Stimulated activated naive CD8-positive, alpha-beta T cell treated with anti-CD3 and anti-CD28 coated beads, Interleukin-15, Interleukin-2, amounts not matched to agents 100 U/mL and 50 U/mL, for 24 hours (primary cell): Measurements from ENCODE around the gene LRG1.
"Not testable (repeated sequence)": the region's sequence is repeated elsewhere in the genome, so short reads cannot be mapped to it uniquely, and the experiment has no call there.

Source experiments
- ATAC-seq: fragments of 150-1000 bp; cut with Tn5 transposase; one replicate; pipeline ENCODE4 v1.10.0; 2021
- DNase-seq: peaks from one replicate; pipeline ENCODE4 v3.0.0; 2021

Gene LRG1

DNA sequence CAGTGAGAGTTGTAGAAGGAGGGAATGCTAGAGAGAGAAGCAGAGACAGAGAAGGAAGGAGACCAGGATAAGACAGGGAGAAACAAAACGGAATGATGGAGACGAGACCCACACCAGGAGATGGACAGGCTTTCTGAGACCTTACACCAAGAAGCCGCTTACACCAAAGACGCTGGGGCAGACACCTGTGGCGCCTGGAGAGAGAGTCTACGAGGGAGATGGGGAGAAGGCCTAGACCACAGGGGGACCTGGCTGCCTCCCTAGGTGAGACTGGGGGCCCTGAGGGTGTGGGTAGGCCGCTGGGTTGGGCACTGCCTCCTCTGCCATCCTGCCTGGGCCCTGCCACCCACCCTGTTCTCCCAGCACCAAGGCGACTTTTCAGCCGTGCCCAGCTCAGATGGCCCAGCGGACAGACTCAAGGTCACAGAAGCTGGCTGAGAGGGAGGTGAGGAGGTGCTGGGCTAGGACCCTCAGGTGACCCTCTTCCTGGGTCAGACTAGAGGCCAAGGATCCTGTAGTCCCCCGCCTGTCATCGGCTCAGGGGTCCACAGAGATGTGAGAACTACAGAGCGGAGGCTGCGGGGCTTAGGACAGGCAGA lies 9.8 kb downstream of the LRG1 start:
- ATAC-seq (no peak), DNase-seq (no peak)

- ATAC-seq (no peak), DNase-seq (no peak)
Observed at GRCh38 chr19:4528843-4529242, 11.0 kb downstream of the LRG1 start.

GRCh38 chr19:4527377-4527776 lies 12.5 kb downstream of the LRG1 start:
- not testable (repeated sequence) for ATAC-seq, DNase-seq

DNA sequence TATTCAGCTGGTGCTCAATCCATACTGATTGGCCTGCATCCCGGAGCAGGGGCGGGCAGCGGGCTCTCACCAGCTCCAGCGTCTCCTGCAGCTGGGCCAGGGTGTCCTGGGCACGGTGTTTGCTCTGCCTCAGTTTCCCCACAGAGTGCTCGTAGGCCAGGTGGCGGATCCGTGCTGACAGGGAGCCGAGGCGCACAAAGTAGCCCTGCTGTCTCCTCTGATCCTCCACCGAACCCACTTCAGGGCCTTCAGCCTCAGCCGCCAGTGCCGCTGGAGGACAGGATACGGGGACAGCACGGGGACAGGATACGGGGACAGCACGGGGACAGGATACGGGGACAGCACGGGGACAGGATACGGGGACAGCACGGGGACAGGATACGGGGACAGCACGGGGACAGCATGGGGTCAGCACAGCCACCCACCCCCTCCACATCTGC lies 14.3 kb downstream of the LRG1 start:
- ATAC-seq (no peak), DNase-seq (no peak)

DNA sequence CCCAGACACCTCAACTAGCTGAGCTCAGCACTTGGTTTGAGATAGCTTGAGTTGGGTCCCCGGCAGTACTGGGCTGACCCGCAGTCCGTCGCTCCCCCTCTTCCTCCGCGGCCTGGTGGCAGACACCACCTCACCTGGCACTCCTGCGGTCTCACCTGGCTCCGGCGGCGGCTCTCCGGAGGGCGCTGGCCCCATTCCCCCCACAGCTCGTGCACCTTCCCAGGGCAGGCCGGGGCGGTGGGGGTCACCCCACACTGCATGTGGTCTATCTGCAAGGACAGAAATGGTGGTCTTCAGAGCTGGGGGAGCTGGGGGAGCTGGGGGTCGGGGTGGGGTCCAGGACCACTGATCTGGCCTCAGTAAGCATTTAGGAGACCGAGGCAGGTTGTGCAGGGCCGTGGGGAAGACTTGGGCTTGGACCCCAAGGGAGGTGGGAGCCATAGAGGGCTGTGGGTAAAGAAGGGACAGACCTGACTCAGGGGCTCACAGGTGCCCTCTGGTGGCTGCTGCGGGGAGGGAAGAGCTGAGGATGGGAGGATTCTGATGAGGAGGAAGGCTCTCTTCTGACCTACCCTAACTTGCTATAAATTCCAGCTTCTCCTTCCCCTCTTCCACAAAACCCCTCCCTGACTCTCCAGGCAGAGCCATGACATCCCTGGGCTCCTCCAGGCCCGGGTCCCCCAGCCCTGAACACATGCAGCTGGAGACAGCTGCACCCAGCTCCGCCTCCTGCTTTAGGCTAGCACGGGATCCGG lies 14.9 kb downstream of the LRG1 start:
- DNase-seq: peak; percentile 85
- peak; percentile 77 for ATAC-seq

- no peak for ATAC-seq
- peak; percentile 65 for DNase-seq
Observed at GRCh38 chr19:4523306-4524110, 16.3 kb downstream of the LRG1 start.

DNA sequence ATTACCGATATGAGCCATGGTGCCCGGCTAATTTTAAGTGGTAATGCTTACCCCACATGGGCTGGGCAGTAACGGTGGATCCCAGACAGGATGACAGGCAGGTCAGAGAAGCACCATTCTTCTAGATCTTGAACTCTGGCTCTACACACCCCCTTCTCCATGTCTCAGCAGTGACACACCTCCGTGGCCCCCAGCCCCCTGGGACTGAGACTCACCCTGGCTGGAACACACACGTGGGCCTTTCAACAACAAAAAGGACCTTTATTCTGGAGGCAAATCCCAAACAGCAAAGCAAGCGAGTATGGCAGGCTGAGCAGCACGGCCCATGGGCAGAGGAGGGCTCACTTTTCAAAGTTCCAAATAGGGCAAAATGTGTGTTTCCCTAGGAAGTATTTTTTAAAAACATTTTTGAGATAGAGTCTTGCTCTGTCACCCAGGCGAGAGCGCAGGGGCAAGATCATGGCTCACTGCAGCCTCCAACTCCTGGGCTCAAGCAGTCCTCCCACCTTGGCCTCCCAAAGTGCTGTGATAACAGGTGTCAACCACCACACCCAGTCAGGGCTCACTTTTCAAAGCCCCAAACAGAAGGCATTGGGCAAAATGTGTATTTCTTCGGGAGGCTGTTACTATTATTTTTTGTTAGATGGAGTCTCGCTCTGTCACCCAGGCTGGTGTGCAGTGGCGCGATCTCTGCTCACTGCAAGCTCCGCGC lies 17.4 kb downstream of the LRG1 start:
- DNase-seq (no peak), ATAC-seq (no peak)

GRCh38 chr19:4521888-4522242 lies 18.0 kb downstream of the LRG1 start:
- DNase-seq: no peak
- ATAC-seq: no peak

GRCh38 chr19:4521170-4521887 lies 18.5 kb downstream of the LRG1 start:
- DNase-seq (no peak), ATAC-seq (no peak)

GRCh38 chr19:4519521-4520277 lies 20.1 kb downstream of the LRG1 start:
- ATAC-seq (no peak), DNase-seq (no peak)

- ATAC-seq (no peak), DNase-seq (no peak)
Observed at GRCh38 chr19:4519172-4519496, 20.7 kb downstream of the LRG1 start.

- no peak for DNase-seq
- ATAC-seq: no peak
Observed at GRCh38 chr19:4518345-4519171, 21.3 kb downstream of the LRG1 start, which contains the start of gene PLIN4. Gene PLIN4 (minus strand): TSS chr19:4518486. CDS start chr19:4518272, 214 bp downstream.

GRCh38 chr19:4517451-4518057 lies 22.3 kb downstream of the LRG1 start:
- DNase-seq (no peak), ATAC-seq (no peak)

- DNase-seq (no peak), ATAC-seq (no peak)
Observed at GRCh38 chr19:4516939-4517300, 22.9 kb downstream of the LRG1 start.

DNA sequence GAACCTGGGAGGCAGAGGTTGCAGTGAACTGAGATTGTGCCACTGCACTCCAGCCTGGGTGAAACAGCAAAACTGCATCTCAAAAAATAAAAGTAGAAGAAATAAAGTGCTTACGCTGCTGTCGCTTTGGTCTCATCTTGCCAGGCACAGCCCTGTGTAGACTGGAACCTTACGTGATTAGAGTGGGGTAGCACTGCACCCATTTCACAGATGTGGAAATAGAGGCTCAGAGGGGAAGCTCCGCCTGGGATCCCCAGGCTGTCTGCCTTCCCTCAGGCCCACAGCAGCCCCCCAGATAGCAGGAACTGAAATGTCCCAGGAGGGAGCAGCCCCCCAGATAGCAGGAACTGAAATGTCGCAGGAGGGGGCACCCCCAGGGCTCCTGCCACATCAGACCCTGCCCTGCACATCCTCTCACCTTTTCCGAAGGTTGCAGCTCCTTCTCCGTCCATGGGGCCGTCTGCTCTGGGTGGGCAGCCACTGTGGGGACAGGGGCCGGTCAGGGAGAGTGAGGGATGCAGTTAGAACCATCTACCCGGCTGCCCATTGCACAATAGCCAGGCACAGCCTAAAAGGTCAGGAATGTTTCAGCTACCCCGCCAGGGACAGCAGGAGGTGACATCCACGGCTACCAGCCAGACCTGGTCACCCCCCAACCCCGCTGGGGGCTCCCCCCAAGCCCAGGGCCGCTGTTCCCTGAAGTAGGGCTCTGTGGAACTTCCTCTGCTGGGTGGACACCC lies 23.5 kb downstream of the LRG1 start:
- no peak for DNase-seq
- ATAC-seq: no peak

GRCh38 chr19:4515732-4516131 lies 24.1 kb downstream of the LRG1 start:
- ATAC-seq (no peak), DNase-seq (no peak)

GRCh38 chr19:4513248-4513647 lies 26.6 kb downstream of the LRG1 start:
- no peak for ATAC-seq
- DNase-seq: no peak

- DNase-seq (no peak), ATAC-seq (no peak)
Observed at GRCh38 chr19:4512070-4512469, 27.8 kb downstream of the LRG1 start.
